Measurements from ENCODE around the gene C1orf210. TPM values are rescaled to one million over a fixed set of nuclear protein-coding genes. Genes with fewer than 3 reads are reported as not detected.

Gene C1orf210
- total RNA-seq, 2 donors from 2014 or later = not detected

GRCh38 chr1:43235451-43236121, 49.8 kb downstream of the C1orf210 start:
- intact Hi-C loops (cut with DNase I) = no loop called here
- no peak for DNase-seq (ENCODE audit: low spot score)

- intact Hi-C loops (cut with DNase I) = no loop called here
- no peak for DNase-seq (ENCODE audit: low spot score)
Measured at GRCh38 chr1:43235040-43235439, 50.3 kb downstream of the C1orf210 start.

- no peak for DNase-seq (ENCODE audit: low spot score)
- intact Hi-C loops (cut with DNase I) = no loop called here
Measured at GRCh38 chr1:43234267-43234666, 51.1 kb downstream of the C1orf210 start.

- DNase-seq (ENCODE audit: low spot score) = no peak
- intact Hi-C loops (cut with DNase I) = no loop called here
Measured at GRCh38 chr1:43233631-43234030, 51.8 kb downstream of the C1orf210 start.

- intact Hi-C loops (cut with DNase I) = no loop called here
- no peak for DNase-seq (ENCODE audit: low spot score)
Measured at GRCh38 chr1:43232482-43232881, 52.9 kb downstream of the C1orf210 start.

- DNase-seq (ENCODE audit: low spot score) = no peak
- intact Hi-C loops (cut with DNase I) = no loop called here
Measured at GRCh38 chr1:43232074-43232473, 53.3 kb downstream of the C1orf210 start.

Other genes with a start within 250 kb of the C1orf210 start
- 10 to 100 TPM; 27.3 to 42.4 TPM for gene EBNA1BP2, start 113.3 kb downstream of the C1orf210 start, total RNA-seq
- under 1 TPM in 1 of 2 donors, not detected in 1; 0.09 TPM for gene CFAP57, start 113.3 kb downstream of the C1orf210 start, total RNA-seq
- under 1 TPM in 1 of 2 donors, not detected in 1; 0.29 TPM for gene TMEM125, start 15.6 kb downstream of the C1orf210 start, total RNA-seq
- gene TIE1, start 15.4 kb upstream of the C1orf210 start, total RNA-seq = 10 to 100 TPM; 32.5 to 46.6 TPM
- under 1 TPM in 1 of 2 donors, not detected in 1; 0.90 TPM for gene MPL, start 52.2 kb upstream of the C1orf210 start, total RNA-seq
- 1 to 10 TPM in 1 of 2 donors, under 1 TPM in 1; 0.95 to 1.0 TPM for gene CDC20, start 73.4 kb upstream of the C1orf210 start, total RNA-seq
- 10 to 100 TPM; 58.2 to 64.6 TPM for gene ELOVL1, start 82.4 kb upstream of the C1orf210 start, total RNA-seq
- 10 to 100 TPM; 27.0 to 30.5 TPM for gene MED8, start 104.2 kb upstream of the C1orf210 start, total RNA-seq
- 10 to 100 TPM; 43.3 to 45.8 TPM for gene SZT2, start 104.3 kb upstream of the C1orf210 start, total RNA-seq
- 10 to 100 TPM; 27.6 to 28.8 TPM for gene HYI, start 168.3 kb upstream of the C1orf210 start, total RNA-seq
- 10 to 100 TPM; 59.0 to 68.3 TPM for gene PTPRF, start 245.3 kb upstream of the C1orf210 start, total RNA-seq

Data from posterior vena cava (tissue), 2 donors.